ENCODE measurements around the gene CCDC85B. TPM values are rescaled to one million over a fixed set of nuclear protein-coding genes. Genes with fewer than 3 reads are reported as not detected.

The CCDC85B gene
- total RNA-seq, 1 donor from 2014 or later: 29.3 TPM

DNA sequence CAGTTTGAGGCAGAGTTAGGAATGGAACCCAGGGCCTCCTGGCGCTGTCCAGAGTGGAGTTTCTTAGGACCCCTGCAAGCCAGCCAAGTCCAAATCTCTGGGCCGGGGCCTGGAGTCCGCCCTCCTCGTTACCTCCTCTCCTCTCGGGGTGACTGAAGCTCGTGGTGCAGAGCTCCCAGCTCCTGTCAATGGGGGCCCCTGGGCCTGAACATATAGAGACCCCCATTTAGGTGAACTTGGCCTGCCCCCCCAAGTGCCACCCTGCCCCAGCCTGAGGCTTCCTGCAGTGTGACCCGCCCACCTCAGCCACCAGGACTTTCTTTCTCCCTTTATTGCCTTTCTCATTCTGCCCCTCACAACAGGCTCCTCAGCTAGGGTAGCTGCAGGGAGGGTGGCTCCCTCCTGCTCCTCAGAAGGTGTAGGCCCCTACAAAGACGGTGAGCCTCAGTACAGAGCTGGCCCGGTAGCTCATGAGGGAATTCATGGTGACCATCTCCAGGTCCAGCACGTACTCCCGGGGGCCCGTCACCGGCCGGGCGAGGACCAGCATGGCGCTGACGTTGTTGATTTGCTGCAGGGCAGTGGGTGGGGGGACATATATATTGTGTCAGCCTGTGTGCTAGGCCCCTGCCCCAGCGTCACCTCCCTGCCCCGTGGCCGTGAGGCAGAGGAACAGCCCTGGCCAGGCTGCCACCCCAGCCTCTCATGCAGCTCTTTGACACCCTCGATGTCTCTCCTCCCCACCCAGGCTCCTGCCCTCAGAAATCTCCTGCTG lies 23.8 kb upstream of the CCDC85B start:
- TF ChIP-seq, protein P1, sequence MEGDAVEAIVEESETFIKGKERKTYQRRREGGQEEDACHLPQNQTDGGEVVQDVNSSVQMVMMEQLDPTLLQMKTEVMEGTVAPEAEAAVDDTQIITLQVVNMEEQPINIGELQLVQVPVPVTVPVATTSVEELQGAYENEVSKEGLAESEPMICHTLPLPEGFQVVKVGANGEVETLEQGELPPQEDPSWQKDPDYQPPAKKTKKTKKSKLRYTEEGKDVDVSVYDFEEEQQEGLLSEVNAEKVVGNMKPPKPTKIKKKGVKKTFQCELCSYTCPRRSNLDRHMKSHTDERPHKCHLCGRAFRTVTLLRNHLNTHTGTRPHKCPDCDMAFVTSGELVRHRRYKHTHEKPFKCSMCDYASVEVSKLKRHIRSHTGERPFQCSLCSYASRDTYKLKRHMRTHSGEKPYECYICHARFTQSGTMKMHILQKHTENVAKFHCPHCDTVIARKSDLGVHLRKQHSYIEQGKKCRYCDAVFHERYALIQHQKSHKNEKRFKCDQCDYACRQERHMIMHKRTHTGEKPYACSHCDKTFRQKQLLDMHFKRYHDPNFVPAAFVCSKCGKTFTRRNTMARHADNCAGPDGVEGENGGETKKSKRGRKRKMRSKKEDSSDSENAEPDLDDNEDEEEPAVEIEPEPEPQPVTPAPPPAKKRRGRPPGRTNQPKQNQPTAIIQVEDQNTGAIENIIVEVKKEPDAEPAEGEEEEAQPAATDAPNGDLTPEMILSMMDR (conservative IDR thresholded peaks at IDR 0.05): no peak
- Mint-ChIP-seq H3K27me3 (ENCODE audit: low read depth) (no peaks in the 10 kb centered on the region), H3K36me3 (ENCODE audit: low read depth) (peaks cover 8% of the 10 kb centered on the region), H3K4me3 (peak overlapping the region; percentile 82), H3K27ac (ENCODE audit: unreplicated experiment) (peak overlapping the region; percentile 19), H3K9me3 (no peaks in the 10 kb centered on the region), H3K4me1 (peaks cover 34% of the 10 kb centered on the region)
- no peak for DNase-seq (ENCODE audit: low read depth, low spot score)

DNA sequence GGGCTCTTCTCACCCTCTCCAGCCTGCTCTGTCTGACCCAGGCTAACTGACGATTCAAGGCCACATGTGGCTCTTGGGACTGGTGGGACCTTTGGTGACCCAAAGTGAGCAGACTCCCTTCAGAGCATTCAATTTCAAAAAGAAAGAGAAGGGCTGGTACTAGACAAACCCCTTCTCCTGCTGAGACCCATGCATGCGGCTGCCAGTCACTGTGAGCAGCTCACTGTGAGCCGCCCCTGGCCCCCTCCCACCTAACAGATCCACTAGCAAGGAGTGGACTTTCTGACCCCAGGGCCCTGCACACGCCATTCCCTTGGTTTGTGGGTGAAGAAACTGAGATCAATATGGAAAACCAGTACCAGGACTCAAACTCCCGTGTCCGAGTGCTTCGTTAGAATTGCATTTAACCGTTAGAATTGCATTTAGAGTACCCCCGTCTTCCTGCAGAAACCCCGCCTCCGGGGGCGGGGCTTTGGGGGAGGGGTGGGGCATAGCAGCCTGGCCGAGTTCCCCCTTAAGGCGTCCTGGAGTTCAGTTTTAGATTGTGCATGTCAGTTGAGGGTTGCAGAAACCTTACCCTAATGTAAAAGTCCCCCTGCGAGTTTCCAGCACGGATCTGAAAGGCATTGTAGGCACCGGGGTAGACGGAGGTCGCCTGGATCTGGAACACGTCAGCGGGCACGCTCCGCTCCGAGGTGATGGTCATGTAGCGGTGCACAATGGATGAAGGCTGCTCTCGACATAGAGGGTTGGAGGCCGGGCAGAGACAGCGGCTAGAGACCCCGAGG lies 23.0 kb upstream of the CCDC85B start:
- Mint-ChIP-seq H3K27ac (ENCODE audit: unreplicated experiment) (peak overlapping the region; percentile 38), H3K4me3 (peak overlapping the region; percentile 82), H3K9me3 (no peaks in the 10 kb centered on the region), H3K36me3 (ENCODE audit: low read depth) (peaks cover 8% of the 10 kb centered on the region), H3K4me1 (peaks cover 36% of the 10 kb centered on the region), H3K27me3 (ENCODE audit: low read depth) (no peaks in the 10 kb centered on the region)
- no peak for DNase-seq (ENCODE audit: low read depth, low spot score)
- TF ChIP-seq, protein P1 (conservative IDR thresholded peaks at IDR 0.05): no peak

DNA sequence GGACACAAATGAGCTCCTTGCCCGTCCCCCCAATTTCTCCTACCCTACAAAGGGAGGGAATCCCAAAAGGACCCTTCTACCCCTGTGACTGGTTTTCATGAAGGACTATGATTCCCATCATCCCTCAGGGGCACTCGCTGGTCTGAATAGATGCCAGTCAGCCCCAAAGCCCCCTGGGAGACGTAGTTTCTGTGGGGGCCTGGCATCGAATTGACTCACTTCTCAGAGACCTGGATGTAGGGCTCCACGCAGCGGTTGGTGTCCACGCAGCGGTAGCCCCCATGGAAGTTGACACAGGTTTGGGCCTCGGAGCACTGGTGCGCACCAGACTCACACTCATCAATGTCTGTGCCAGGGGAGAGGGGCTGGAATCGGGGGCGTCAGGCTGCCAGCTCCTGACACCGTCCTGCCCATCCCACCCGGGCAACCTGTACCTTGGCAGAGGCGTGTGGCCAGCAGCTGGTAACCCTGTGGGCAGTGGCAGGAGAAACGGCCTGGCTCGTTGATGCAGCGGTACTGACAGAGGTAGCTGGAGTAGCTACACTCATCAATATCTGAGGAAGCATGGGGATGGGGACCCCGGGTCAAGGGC lies 22.3 kb upstream of the CCDC85B start:
- Mint-ChIP-seq H3K27me3 (ENCODE audit: low read depth) (peaks cover 4% of the 10 kb centered on the region), H3K9me3 (no peaks in the 10 kb centered on the region), H3K27ac (ENCODE audit: unreplicated experiment) (no peak overlapping the region), H3K36me3 (ENCODE audit: low read depth) (peaks cover 8% of the 10 kb centered on the region), H3K4me3 (peak overlapping the region; percentile 82), H3K4me1 (peaks cover 36% of the 10 kb centered on the region)
- TF ChIP-seq, protein P1 (conservative IDR thresholded peaks at IDR 0.05): no peak
- DNase-seq (ENCODE audit: low read depth, low spot score): no peak

DNA sequence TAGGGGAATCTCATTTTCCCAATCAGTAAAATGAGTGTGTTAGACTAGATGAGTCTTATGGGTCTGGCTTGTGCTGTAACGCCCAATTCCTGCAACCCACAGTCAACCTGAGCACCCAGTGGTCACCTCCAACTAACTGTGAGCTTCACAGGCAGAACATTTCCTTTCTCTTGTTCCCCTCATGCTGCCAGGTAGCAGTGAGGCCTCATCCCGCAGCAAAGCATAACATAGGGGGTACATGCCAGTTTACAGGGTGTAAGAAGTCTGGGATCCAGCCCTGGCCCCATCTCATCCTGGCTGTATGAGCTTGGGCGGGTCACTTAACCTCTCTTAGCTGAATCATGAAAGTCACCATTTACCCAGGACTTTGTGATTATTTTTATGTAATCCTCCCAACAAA lies 21.6 kb upstream of the CCDC85B start:
- Mint-ChIP-seq H3K9me3 (no peaks in the 10 kb centered on the region), H3K27me3 (ENCODE audit: low read depth) (peaks cover 4% of the 10 kb centered on the region), H3K4me3 (peak overlapping the region; percentile 83), H3K4me1 (peaks cover 38% of the 10 kb centered on the region), H3K27ac (ENCODE audit: unreplicated experiment) (no peak overlapping the region), H3K36me3 (ENCODE audit: low read depth) (peaks cover 8% of the 10 kb centered on the region)
- no peak for DNase-seq (ENCODE audit: low read depth, low spot score)
- TF ChIP-seq, protein P1 (conservative IDR thresholded peaks at IDR 0.05): no peak

DNA sequence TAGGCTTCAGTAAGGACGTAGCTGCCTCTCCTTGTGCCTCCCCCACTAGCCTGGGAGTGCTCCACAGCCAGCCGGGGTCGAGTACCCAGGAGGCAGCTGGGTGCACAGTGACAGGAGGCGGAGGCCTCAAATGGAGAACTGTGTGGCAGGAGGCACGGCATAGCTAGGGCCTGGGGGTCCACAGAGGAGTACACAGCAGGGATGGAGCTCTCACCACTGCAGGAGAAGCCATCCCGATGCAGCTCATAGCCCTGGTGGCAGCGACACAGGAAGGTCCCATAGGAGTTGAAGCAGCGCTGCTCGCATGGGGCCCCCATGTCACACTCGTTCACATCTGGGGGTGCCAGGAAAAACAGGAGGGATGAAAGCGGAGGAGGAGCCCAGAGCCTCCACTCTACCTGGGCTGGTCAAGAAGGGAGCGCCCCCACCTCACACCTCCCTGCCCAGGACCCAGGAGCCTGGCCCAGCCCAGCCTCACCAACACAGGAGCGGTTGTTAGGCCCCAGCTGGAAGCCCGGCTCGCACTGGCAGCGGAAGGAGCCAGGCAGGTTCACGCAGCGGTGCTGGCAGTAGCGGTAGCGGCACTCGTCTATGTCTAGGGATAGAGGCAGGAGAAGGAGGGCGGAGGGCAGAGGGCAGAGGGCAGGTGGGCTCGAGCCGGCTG lies 20.7 kb upstream of the CCDC85B start:
- no peaks in the 10 kb centered on the region for H3K9me3 Mint-ChIP-seq
- TF ChIP-seq, protein P1 (conservative IDR thresholded peaks at IDR 0.05): no peak
- H3K4me3 Mint-ChIP-seq: peak overlapping the region; percentile 83
- peaks cover 8% of the 10 kb centered on the region for H3K36me3 Mint-ChIP-seq (ENCODE audit: low read depth)
- H3K27ac Mint-ChIP-seq (ENCODE audit: unreplicated experiment): peak overlapping the region; percentile 63
- H3K27me3 Mint-ChIP-seq (ENCODE audit: low read depth): peaks cover 4% of the 10 kb centered on the region
- no peak for DNase-seq (ENCODE audit: low read depth, low spot score)
- H3K4me1 Mint-ChIP-seq: peaks cover 38% of the 10 kb centered on the region

Data from neural crest cell (in vitro differentiated cells).